ENCODE data around the gene TADA3.

Gene TADA3

DNA sequence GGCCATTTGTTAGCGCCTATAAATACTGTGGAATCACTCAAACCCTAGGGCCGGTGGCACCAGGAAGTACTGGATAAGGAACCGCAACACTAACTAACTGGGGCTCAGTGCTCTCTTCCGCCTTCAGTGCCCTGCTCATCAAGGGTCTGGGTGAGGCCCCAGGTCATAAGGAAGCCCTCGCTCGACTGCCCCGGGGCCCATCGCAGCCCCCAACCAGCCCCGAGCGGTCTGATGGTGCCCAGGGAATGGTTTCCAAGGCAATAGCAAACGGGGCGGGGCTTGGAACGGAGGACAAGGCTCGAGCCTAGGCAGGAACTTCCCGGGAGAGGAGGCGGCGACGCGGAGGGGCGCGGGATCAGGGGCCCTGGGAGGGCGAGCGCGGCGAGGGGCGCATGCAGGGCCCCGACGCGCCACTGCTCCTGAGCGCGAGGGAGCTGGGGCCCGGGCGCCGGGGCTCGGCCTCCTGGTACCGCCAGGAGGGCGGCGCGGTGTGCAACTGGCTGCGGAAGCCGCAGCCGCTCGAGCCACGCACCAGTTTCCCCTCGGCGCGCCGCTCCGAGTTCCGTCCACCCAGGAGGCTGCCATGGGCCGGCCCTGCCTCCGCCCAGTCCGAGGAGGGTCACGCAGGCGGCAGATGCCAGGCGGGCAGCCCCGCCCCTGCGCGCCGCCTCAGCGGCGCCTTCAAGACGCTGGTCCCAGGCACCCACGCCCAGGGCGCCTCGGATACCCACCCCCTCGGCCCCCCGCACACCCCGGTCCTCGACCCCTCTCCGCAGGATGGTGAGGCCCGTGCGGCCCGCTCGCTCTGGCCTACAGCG is 17.6 kb upstream of the TADA3 start, which contains the start of gene TTLL3:
Gene TTLL3 (plus strand): TSS at position 648 of the 818 bp plus-strand sequence. CDS start 400 bp downstream, outside the sequence.
- peak; percentile 84 for DNase-seq (ENCODE audit: low spot score)

DNA sequence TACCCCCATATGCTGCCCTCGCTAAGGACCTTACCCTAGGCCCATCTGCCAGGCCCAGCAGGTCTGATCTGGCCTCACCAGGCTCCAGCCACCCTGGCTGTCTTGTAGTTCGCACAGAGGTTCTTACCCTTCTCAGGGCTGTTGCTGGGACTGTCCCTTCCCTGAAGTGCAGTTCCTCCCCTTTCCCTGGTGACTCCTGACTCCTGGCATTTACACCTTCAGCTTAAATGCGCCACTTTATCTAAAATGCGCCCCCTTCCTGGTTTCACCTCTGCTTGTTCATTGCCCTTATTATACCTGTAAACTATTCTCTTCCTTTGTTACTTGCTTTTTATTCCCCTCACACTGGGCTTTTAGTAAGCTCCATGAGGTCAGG is 17.0 kb upstream of the TADA3 start:
- DNase-seq (ENCODE audit: low spot score) = no peak

DNA sequence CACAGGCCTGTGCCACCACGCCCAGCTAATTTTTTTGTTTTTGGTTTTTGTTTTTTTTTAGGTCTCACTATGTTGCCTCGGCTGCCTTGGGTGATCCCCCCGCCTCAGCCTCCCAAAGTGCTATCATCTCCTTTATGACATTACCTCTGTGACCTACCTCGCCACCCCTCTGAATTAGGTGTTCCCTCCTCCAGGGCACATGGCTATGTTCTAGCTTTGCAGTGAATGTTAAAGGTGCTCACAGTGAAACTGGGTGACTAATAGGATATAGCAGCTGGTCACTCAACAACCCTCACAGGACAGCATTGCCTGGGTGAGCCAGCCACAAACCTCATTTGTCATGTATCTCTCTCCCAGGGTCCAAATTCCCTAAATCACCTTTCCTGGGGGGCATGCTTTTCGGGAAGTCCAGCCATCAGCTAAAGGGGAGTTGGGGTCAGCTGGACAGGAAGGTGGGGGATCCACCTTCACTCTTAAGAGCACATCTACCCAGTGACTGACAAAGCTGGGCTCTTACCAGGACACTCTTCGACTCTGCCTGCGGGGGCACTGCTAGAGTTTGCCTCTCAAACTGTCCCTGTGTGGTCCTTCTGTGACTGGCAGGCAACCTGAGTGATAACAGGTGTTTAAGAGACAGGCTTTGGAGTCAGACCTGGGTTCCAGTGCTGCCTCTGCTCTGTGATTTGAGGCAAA is 16.2 kb upstream of the TADA3 start:
- peak; percentile 34 for DNase-seq (ENCODE audit: low spot score)

GRCh38 chr3:9807981-9808344 is 15.7 kb upstream of the TADA3 start:
- DNase-seq (ENCODE audit: low spot score) = no peak

GRCh38 chr3:9806688-9807589 is 14.7 kb upstream of the TADA3 start:
- no peak for DNase-seq (ENCODE audit: low spot score)

GRCh38 chr3:9806137-9806536 is 13.9 kb upstream of the TADA3 start:
- DNase-seq (ENCODE audit: low spot score) = no peak

GRCh38 chr3:9804996-9805395 is 12.7 kb upstream of the TADA3 start:
- no peak for DNase-seq (ENCODE audit: low spot score)

- no peak for DNase-seq (ENCODE audit: low spot score)
Measured at GRCh38 chr3:9803494-9803893, 11.2 kb upstream of the TADA3 start.

GRCh38 chr3:9800529-9800928 is 8.3 kb upstream of the TADA3 start:
- DNase-seq (ENCODE audit: low spot score) = no peak

DNA sequence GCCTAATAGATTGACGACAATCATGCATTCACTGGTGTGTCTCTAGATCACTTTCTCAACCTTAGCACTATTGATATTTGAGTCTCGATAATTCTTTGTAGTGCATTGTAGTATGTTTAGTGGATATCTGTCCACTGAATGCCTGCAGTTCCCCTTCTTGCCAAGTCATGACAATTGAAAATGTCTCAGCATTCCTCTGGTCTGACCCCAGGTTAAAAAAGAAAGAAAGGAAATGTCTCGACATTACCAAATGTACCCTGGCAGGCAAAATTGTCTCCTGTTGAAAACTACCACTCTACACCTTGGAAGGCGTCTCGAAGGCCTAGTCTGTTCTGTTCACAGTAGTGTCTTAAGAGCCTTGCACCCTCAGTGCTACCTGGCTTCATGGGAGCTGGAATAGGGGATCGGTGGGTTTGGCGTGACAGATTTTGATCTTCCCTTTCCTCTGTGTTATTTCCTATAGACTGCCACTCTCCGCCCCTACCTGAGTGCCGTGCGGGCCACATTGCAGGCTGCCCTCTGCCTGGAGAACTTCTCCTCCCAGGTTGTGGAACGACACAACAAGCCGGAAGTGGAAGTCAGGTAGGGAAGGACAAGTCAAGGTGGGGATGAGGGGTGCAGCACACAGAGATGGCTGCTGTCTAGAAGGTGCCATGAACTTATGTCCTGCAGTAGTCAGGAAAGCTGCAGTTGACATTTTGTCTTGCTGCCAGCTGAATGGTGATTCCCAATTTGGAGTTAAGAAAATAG is 5.1 kb upstream of the TADA3 start:
- DNase-seq (ENCODE audit: low spot score) = no peak

DNA sequence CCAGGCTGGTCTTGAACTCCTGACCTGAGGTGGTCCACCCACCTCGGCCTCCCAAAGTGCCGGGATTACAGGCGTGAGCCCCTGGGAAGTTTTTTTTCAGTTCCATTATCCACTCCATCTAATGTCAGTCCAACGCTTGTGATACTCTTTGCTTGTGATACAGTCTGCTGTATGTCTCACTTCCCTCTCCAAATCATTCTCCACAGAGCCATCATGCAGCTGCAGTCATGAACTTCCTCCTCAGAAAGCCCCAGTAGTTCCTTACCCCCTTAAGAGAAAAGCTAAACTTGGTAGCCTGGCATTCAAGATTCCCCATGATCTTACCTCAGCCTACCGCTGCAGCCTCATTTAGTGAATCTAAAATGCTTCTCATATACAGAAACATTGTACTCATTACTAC is 2.9 kb upstream of the TADA3 start:
- no peak for DNase-seq (ENCODE audit: low spot score)

GRCh38 chr3:9794400-9794799 is 2.1 kb upstream of the TADA3 start:
- no peak for DNase-seq (ENCODE audit: low spot score)

GRCh38 chr3:9793161-9793781 is 998 bp upstream of the TADA3 start:
- peak; percentile 48 for DNase-seq (ENCODE audit: low spot score)

- no peak for DNase-seq (ENCODE audit: low spot score)
Measured at GRCh38 chr3:9791790-9792404, 376 bp downstream of the TADA3 start.

DNA sequence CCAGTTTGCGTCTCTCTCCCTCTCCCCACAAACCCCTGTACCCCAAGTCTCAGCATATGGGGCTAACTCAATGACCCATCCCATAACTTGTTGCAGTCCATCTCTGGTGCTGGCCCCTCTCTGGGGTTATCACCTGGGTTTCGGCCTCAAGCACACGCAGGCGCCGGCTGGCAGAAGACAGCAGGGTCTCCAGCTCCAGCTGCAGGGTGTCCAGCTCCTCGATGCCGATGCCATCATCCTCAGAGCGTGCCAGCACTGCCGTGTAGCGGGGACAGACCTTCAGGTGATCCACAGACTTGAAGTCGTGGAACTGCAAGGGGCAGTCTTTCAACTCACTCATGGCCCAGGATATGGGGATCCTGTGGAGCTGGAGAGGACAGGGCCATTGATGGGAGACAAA is 1.1 kb downstream of the TADA3 start:
- DNase-seq (ENCODE audit: low spot score) = no peak

DNA sequence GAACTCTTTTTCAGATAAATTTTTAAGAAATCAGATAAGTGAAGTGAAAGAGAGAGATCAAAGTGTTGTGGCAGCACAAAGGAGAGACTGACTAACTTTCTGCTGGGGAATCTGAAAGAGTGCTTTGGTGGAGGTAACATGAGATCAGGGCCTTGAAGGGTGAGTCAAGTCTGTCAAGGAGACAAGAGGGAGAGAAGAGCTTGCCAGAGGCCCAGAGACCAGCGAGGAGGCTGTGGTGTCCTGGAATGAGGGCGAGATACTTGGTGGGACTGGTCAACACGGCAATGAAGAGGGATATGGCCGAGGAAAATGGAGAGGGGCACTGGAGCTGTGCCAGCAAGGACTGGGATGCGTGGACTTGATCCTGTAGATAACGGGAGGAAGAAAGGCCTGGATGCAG is 4.6 kb downstream of the TADA3 start:
- no peak for DNase-seq (ENCODE audit: low spot score)

GRCh38 chr3:9786825-9787669 is 5.2 kb downstream of the TADA3 start:
- no peak for DNase-seq (ENCODE audit: low spot score)

DNA sequence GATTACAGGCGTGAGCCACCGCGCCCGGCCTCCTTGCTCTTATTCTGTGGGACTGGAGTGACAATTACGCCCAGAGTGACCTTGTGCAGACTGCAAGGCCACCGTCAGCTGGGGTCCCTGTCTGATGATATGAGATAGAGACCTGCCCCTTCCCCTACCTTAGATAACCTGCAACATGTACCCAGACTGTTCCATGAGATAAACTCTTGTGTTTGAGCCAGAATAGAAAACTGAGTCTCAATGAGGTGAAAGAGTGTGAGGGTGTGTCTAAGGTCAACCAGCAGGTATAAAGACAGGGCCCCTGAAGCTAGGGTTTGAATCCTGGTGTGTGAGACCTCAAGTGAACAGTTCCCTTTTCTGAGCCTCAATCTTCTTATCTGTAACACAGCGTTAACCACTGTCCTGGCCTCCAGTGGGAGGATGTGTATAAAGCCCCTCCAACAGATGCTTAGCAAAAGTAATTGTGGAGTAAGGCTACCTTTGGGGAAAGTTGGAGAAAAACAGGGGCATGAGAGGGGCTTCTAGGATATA is 6.0 kb downstream of the TADA3 start:
- DNase-seq (ENCODE audit: low spot score) = no peak

GRCh38 chr3:9785602-9786001 is 6.7 kb downstream of the TADA3 start:
- no peak for DNase-seq (ENCODE audit: low spot score)

GRCh38 chr3:9784965-9785364 is 7.3 kb downstream of the TADA3 start:
- DNase-seq (ENCODE audit: low spot score) = no peak

Measured in AG08395 (cell line).